ENCODE data around the gene DAPK2. TPM values are rescaled to one million over a fixed set of nuclear protein-coding genes. Genes with fewer than 3 reads are reported as not detected.

The DAPK2 gene
- total RNA-seq, 1 donor from 2014 or later = 1.6 TPM

- H3K27ac Mint-ChIP-seq (ENCODE audit: unreplicated experiment) = no peak overlapping the region
These were observed 140.1 kb downstream of the DAPK2 start for GRCh38 chr15:63906266-63906584.

GRCh38 chr15:63905558-63906265 is 140.6 kb downstream of the DAPK2 start:
- DNase-seq (ENCODE audit: low spot score) = no peak

More at GRCh38 chr15:63906266-63906584, 140.1 kb downstream of the DAPK2 start:
- DNase-seq (ENCODE audit: low spot score) = no peak
- Mint-ChIP-seq H3K27me3 (ENCODE audit: low read depth) (no peaks in the 10 kb centered on the region), H3K4me3 (ENCODE audit: unreplicated experiment) (no peak overlapping the region), H3K9me3 (ENCODE audit: low read depth) (no peaks in the 10 kb centered on the region), H3K4me1 (ENCODE audit: low read depth) (peaks cover 23% of the 10 kb centered on the region), H3K36me3 (ENCODE audit: low read depth) (no peaks in the 10 kb centered on the region)
- no peak for TF ChIP-seq CTCF (IDR thresholded peaks at IDR 0.05)

GRCh38 chr15:63905131-63905530 is 141.2 kb downstream of the DAPK2 start:
- TF ChIP-seq CTCF (IDR thresholded peaks at IDR 0.05) = no peak
- no peak overlapping the region for H3K4me3 Mint-ChIP-seq (ENCODE audit: unreplicated experiment)
- no peak overlapping the region for H3K27ac Mint-ChIP-seq (ENCODE audit: unreplicated experiment)
- no peaks in the 10 kb centered on the region for H3K9me3 Mint-ChIP-seq (ENCODE audit: low read depth)
- H3K4me1 Mint-ChIP-seq (ENCODE audit: low read depth) = peaks cover 17% of the 10 kb centered on the region
- H3K36me3 Mint-ChIP-seq (ENCODE audit: low read depth) = no peaks in the 10 kb centered on the region
- no peaks in the 10 kb centered on the region for H3K27me3 Mint-ChIP-seq (ENCODE audit: low read depth)
- no peak for DNase-seq (ENCODE audit: low spot score)

More at GRCh38 chr15:63905558-63906265, 140.6 kb downstream of the DAPK2 start:
- peaks cover 23% of the 10 kb centered on the region for H3K4me1 Mint-ChIP-seq (ENCODE audit: low read depth)
- H3K9me3 Mint-ChIP-seq (ENCODE audit: low read depth) = no peaks in the 10 kb centered on the region
- H3K27ac Mint-ChIP-seq (ENCODE audit: unreplicated experiment) = no peak overlapping the region
- H3K36me3 Mint-ChIP-seq (ENCODE audit: low read depth) = no peaks in the 10 kb centered on the region
- no peak overlapping the region for H3K4me3 Mint-ChIP-seq (ENCODE audit: unreplicated experiment)
- TF ChIP-seq CTCF (IDR thresholded peaks at IDR 0.05) = no peak
- H3K27me3 Mint-ChIP-seq (ENCODE audit: low read depth) = no peaks in the 10 kb centered on the region

- TF ChIP-seq CTCF (IDR thresholded peaks at IDR 0.05) = no peak
- Mint-ChIP-seq H3K27ac (ENCODE audit: unreplicated experiment) (no peak overlapping the region), H3K36me3 (ENCODE audit: low read depth) (no peaks in the 10 kb centered on the region), H3K4me3 (ENCODE audit: unreplicated experiment) (no peak overlapping the region), H3K4me1 (ENCODE audit: low read depth) (peaks cover 6% of the 10 kb centered on the region), H3K27me3 (ENCODE audit: low read depth) (peaks cover 3% of the 10 kb centered on the region), H3K9me3 (ENCODE audit: low read depth) (no peaks in the 10 kb centered on the region)
- no peak for DNase-seq (ENCODE audit: low spot score)
These were observed 142.2 kb downstream of the DAPK2 start for GRCh38 chr15:63904042-63904441.

- no peak overlapping the region for H3K4me3 Mint-ChIP-seq (ENCODE audit: unreplicated experiment)
- no peaks in the 10 kb centered on the region for H3K36me3 Mint-ChIP-seq (ENCODE audit: low read depth)
- no peaks in the 10 kb centered on the region for H3K4me1 Mint-ChIP-seq (ENCODE audit: low read depth)
- DNase-seq (ENCODE audit: low spot score) = no peak
- no peaks in the 10 kb centered on the region for H3K9me3 Mint-ChIP-seq (ENCODE audit: low read depth)
- TF ChIP-seq CTCF (IDR thresholded peaks at IDR 0.05) = no peak
- H3K27me3 Mint-ChIP-seq (ENCODE audit: low read depth) = peaks cover 3% of the 10 kb centered on the region
- no peak overlapping the region for H3K27ac Mint-ChIP-seq (ENCODE audit: unreplicated experiment)
These were observed 143.6 kb downstream of the DAPK2 start for GRCh38 chr15:63902671-63903035.

Measured in chondrocyte (in vitro differentiated cells).